HG03064 (cell line): ENCODE results near the gene MS4A6A.
"Not testable (repeated sequence)": the region's sequence is repeated elsewhere in the genome, so short reads cannot be mapped to it uniquely, and the experiment has no call there.

ENCODE experiments used
- ATAC-seq: cut with Tn5 transposase; IDR thresholded peaks from one replicate; pipeline ENCODE4 v1.9.1; 2021; ENCODE audit warnings: low read depth; ENCODE audit not compliant: unreplicated experiment

Gene MS4A6A

GRCh38 chr11:60130496-60130895 is 52.4 kb downstream of the MS4A6A start:
- no peak for ATAC-seq

DNA sequence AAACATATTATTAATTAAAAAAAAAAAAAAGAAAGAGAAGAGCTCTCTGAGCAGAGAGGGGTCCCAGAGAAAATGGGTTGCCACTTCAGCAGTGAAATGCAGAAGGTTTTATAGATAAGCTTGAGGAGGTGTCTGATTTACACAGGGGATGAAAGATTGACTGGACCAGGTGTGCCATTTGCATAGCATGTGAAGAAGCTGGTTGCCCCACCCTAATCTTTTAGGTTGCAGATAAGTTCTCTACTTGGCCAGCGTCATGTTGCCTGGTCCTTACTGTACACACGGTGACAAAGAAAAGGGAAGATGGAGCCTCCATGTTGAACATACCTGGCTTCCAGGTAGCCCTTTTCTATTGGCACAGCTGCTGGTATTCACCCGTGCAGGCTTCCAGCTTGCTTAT is 53.0 kb downstream of the MS4A6A start:
- ATAC-seq = no peak

DNA sequence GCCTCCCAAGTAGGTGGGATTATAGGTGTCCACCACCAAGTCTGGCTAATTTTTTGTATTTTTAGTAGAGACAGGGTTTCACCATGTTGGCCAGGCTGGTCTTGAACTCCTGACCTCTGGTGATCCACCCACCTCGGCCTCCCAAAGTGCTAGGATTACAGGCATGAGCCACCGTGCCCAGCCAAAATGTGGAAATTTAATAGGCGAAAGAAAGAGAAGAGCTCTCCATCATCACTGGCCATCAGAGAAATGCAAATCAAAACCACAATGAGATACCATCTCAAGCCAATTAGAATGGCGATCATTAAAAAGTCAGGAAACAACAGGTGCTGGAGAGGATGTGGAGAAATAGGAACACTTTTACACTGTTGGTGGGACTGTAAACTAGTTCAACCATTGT is 54.0 kb downstream of the MS4A6A start:
- not testable (repeated sequence) for ATAC-seq

- ATAC-seq = no peak
Measured at GRCh38 chr11:60128376-60128775, 54.5 kb downstream of the MS4A6A start.

GRCh38 chr11:60127311-60127811 is 55.5 kb downstream of the MS4A6A start:
- ATAC-seq = no peak

DNA sequence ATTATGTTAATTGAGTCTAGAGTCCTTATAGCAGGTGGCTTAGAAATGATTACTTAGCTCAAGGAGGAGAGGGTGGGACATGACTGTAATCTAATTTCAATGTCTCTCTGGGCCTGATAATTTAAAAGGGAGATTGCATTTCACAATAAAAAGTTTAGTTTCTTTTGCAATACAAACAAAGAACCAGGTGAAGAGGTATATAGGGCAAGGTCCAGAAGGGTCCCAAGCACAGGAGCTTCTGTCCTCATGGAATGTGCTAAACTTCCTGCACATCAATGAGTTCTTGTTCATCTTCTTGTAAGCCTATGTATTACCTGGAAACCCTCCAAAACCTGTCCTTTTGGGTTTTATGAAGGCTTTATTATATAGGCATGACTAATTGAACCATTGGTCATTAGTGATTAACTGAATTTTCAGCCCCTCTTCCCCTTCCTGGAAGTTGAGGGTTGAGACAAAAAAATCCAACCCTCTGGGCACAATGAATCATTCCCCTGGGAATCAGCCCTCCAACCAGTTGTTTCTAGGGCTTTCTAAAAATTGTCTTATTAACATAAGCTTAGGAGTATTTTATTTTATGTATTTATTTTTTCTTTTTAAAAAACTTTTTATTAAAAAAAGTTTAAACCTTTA is 56.8 kb downstream of the MS4A6A start:
- no peak for ATAC-seq

DNA sequence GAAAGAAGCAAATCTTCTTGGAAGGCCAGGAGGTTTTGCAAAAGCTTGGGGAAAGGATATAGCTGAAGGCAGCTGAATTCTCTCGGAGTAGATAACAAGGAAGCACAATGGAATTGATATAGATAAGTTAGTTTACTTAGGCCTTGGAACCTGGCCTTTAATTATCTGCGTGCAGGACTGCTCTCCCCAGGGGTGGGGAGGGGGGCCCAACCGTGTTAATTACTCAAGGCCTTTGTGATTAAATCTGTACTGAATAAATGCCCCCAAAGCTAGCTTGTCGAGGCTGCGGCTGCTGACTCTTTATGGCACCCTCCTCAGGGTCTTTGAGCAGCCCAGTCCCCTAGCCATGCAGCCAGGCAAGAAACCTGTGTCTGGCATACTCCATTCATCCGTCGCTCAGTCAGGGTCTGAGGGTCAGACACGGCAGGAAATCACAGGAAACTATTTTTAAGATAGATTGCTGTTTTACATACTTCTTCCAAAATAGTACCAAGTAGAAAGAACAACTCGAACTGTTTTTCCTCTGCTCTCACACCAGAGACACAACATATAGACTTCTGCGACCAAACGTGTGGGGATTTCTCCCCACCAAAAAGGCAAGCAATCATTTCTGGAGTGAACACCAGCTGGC is 58.0 kb downstream of the MS4A6A start:
- no peak for ATAC-seq
